ENCODE results near the gene CNGB1.

The CNGB1 gene

DNA sequence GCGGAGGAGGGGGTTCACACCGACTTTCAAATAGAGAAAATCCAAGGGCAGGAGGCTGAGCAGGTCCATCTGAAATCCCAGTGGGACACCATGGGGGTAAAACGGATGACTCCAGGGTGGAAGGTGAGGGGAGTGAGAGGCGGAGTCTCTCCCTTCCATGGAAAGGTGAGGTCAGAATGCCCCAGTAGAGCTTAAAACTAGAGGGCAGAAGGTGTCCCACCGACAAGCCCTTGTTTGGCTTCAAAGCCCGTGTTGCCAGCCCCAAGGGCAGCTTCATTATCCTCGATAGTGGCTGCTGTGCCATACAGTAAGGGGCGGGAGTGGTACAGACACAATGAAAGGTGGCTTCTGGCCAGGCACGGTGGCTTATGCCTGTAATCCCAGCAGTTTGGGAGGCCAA lies 55.7 kb downstream of the CNGB1 start:
- H3K4me3 ChIP-seq (ENCODE audit: low read depth, low read length): no peak overlapping the region
- no peak for DNase-seq (ENCODE audit: low read depth)
- TF ChIP-seq, protein P1, sequence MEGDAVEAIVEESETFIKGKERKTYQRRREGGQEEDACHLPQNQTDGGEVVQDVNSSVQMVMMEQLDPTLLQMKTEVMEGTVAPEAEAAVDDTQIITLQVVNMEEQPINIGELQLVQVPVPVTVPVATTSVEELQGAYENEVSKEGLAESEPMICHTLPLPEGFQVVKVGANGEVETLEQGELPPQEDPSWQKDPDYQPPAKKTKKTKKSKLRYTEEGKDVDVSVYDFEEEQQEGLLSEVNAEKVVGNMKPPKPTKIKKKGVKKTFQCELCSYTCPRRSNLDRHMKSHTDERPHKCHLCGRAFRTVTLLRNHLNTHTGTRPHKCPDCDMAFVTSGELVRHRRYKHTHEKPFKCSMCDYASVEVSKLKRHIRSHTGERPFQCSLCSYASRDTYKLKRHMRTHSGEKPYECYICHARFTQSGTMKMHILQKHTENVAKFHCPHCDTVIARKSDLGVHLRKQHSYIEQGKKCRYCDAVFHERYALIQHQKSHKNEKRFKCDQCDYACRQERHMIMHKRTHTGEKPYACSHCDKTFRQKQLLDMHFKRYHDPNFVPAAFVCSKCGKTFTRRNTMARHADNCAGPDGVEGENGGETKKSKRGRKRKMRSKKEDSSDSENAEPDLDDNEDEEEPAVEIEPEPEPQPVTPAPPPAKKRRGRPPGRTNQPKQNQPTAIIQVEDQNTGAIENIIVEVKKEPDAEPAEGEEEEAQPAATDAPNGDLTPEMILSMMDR (conservative IDR thresholded peaks at IDR 0.05; ENCODE audit: low read depth, low read length): no peak

DNA sequence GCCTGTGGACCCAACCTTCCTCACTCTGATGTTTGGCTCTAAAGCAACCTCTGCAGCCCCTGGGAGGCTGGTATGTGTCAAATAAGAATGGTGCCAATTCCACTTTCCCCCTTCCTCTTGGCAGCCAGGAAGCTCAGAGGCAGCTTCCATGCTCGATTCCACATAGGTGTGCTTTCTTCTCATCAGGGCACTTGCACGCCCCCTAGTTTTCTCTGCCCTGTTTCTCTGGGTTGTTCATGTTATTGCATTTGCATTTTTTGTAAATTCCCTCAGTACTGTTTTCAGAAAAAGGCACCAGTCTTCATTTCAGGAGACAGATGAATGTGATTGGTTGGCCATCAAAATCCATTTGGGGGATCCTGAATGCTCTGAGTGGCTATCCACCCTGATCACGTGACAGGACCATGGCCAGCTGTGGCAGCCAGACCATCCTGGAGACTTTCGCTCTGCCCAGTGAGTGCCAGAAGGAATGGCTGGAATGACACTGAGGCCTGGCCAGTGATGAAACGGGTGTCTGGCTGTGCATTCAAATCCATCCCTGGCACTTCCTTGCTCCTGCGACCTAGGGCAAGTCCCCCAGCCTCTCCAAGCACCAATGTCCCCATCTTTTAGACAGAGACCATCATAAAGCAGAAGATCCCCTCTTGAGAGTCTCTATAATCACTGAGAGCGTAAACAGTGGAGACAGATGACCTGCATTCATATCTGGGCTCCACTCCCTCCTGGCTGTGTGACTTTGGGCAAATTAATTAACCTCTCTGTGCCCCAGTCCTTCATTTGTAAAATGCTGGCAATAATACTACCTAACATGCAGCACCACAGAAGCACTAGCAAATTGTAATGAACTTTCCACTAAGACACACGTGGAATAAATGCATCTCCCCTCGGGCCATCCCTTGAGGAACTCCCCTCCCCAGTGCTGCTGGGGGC lies 56.4 kb downstream of the CNGB1 start:
- H3K4me3 ChIP-seq (ENCODE audit: low read depth, low read length): no peak overlapping the region
- TF ChIP-seq, protein P1 (conservative IDR thresholded peaks at IDR 0.05; ENCODE audit: low read depth, low read length): no peak
- no peak for DNase-seq (ENCODE audit: low read depth)

DNA sequence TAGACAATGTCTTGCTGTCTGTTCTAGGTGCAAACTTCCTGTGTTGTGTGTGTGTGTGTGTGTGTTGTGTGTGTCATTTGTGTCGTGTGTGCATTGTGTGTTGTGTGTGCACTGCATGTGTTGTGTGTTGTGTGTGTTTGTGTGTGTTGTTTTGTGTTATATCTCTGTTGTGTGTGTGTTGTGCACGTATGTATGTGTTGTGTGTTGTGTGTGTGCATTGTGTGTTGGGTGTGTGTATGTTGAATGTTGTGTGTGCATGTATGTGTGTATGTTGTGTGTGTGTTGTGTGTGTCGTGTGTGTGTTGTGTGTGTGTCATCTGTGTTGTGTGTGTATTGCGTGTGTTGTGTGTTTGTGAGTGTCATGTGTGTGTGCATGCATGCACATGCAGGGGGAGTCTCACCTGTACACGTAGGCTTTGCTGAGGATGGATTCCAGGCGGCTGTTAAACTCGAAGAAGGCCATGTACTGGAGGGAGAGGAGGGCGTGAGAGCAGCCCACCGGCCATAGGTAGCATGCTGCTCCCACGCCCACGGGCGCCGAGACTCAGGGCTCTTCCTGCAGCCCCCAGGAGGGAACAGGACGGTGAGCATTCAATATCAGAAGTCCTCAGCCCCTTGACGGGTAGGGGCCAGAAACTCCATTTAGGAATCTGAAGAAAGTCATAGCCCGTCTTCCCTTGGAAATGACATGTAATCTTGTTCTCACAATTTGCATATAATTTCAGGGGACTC lies 58.2 kb downstream of the CNGB1 start:
- no peak for DNase-seq (ENCODE audit: low read depth)
- H3K4me3 ChIP-seq (ENCODE audit: low read depth, low read length): no peak overlapping the region
- TF ChIP-seq, protein P1 (conservative IDR thresholded peaks at IDR 0.05; ENCODE audit: low read depth, low read length): no peak

DNA sequence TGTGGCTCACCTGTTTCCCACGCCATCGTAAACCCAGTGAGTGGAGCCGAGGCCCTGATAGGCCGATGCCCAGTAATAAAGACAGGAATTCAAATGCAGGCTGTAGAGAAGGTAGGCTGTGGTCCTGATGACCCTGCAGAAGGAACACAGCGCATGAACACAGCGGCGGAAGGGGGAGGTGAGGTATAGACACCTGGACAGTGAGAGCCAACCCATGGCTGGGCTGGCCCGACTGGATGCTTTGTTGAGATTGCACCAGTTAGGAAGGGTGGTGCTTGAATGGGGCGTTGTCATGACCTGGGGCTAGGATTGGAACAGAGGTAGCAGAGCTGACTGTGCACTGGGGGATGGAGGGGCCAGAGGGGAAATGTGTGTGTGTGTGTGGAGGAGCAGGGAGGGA lies 59.2 kb downstream of the CNGB1 start:
- no peak overlapping the region for H3K4me3 ChIP-seq (ENCODE audit: low read depth, low read length)
- TF ChIP-seq, protein P1 (conservative IDR thresholded peaks at IDR 0.05; ENCODE audit: low read depth, low read length): no peak
- no peak for DNase-seq (ENCODE audit: low read depth)

DNA sequence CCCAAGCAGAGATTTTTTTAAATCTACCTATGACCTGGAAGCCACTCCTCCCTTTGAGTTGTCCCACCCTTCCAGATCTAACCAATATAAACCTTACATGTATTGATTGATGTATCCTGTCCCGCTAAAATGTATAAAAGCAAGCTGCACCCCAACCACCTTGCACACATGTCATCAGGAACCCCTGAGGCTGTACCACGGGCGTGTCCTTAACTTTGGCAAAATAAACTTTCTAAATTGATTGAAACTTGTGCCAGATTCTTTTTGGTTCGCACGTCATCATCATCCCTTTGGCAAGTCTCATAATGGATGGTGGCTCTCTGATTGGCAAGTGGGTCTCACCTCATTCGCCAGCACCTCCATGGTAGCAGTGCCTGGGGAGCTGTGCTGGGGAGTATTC lies 60.2 kb downstream of the CNGB1 start:
- H3K4me3 ChIP-seq (ENCODE audit: low read depth, low read length): no peak overlapping the region
- DNase-seq (ENCODE audit: low read depth): no peak
- TF ChIP-seq, protein P1 (conservative IDR thresholded peaks at IDR 0.05; ENCODE audit: low read depth, low read length): no peak

DNA sequence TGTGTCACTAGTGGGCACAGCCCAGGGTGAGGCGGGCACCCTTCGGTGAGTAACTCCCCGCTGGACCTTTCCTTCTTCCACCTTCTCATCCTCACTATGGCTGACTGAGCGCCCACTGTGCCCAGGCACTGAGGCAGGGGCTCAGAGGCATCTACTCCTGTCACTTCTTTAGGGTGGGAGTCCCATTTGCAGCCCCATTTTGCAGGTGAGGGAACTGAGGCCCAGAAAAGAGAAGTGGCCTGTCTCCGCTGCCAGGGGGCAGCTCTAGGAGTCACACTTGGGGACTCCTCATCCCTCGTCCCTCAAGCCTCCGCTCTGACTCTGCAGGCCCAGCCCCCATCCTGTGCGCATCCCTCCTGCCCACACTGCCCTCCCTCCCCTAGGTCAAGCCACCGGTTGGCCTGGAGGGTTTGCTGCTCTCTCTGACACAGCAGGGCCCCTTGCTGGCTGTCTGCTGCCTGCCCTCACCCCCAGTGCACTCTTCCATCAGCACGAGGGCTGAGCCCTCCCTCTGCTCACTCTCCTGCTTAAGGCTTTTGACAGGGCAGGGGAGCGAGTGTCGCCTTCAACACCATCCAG lies 62.4 kb downstream of the CNGB1 start:
- H3K4me3 ChIP-seq (ENCODE audit: low read depth, low read length): no peak overlapping the region
- TF ChIP-seq, protein P1 (conservative IDR thresholded peaks at IDR 0.05; ENCODE audit: low read depth, low read length): no peak
- DNase-seq (ENCODE audit: low read depth): no peak

All from choroid plexus epithelial cell (primary cell).